ENCODE results near the gene IQCB1. TPM values are rescaled to one million over a fixed set of nuclear protein-coding genes. Genes with fewer than 3 reads are reported as not detected.

The IQCB1 gene
- total RNA-seq, 1 donor: 15.9 TPM

GRCh38 chr3:121740896-121741295 lies 94.0 kb downstream of the IQCB1 start:
- Histone ChIP-seq H2AFZ (ENCODE audit: low read length) (no peak overlapping the region), H3K79me2 (ENCODE audit: insufficient read depth, low read length) (peaks cover 92% of the 10 kb centered on the region), H3K27ac (ENCODE audit: low read depth, low read length) (no peak overlapping the region), H3K4me1 (ENCODE audit: insufficient read depth, low read length) (peaks cover 5% of the 10 kb centered on the region), H3K36me3 (ENCODE audit: insufficient read depth, low read length) (peaks cover 4% of the 10 kb centered on the region), H3K4me3 (ENCODE audit: insufficient read depth, low read length) (no peak overlapping the region), H4K20me1 (ENCODE audit: insufficient read depth, low read length) (peaks cover 41% of the 10 kb centered on the region), H3K27me3 (ENCODE audit: insufficient read depth, low read length) (no peaks in the 10 kb centered on the region), H3K9me3 (ENCODE audit: low read depth, low read length) (no peaks in the 10 kb centered on the region), H3K4me2 (ENCODE audit: insufficient read depth, low read length) (no peak overlapping the region)
- DNase-seq (ENCODE audit: insufficient read length, low spot score, missing footprints): no peak
- TF ChIP-seq CTCF (IDR thresholded peaks at IDR 0.05; ENCODE audit: extremely low read depth, low read depth, low read length): no peak

GRCh38 chr3:121739902-121740301 lies 95.0 kb downstream of the IQCB1 start:
- H3K36me3 ChIP-seq (ENCODE audit: insufficient read depth, low read length): no peaks in the 10 kb centered on the region
- peaks cover 14% of the 10 kb centered on the region for H3K4me1 ChIP-seq (ENCODE audit: insufficient read depth, low read length)
- H3K27ac ChIP-seq (ENCODE audit: low read depth, low read length): no peak overlapping the region
- peaks cover 93% of the 10 kb centered on the region for H3K79me2 ChIP-seq (ENCODE audit: insufficient read depth, low read length)
- H3K4me2 ChIP-seq (ENCODE audit: insufficient read depth, low read length): no peak overlapping the region
- H2AFZ ChIP-seq (ENCODE audit: low read length): no peak overlapping the region
- H3K27me3 ChIP-seq (ENCODE audit: insufficient read depth, low read length): no peaks in the 10 kb centered on the region
- no peak overlapping the region for H3K4me3 ChIP-seq (ENCODE audit: insufficient read depth, low read length)
- H4K20me1 ChIP-seq (ENCODE audit: insufficient read depth, low read length): peaks cover 46% of the 10 kb centered on the region
- no peaks in the 10 kb centered on the region for H3K9me3 ChIP-seq (ENCODE audit: low read depth, low read length)
- no peak for TF ChIP-seq CTCF (IDR thresholded peaks at IDR 0.05; ENCODE audit: extremely low read depth, low read depth, low read length)
- no peak for DNase-seq (ENCODE audit: insufficient read length, low spot score, missing footprints)

GRCh38 chr3:121737644-121738043 lies 97.2 kb downstream of the IQCB1 start:
- Histone ChIP-seq H3K79me2 (ENCODE audit: insufficient read depth, low read length) (peaks cover 94% of the 10 kb centered on the region), H3K4me2 (ENCODE audit: insufficient read depth, low read length) (no peak overlapping the region), H3K36me3 (ENCODE audit: insufficient read depth, low read length) (no peaks in the 10 kb centered on the region), H2AFZ (ENCODE audit: low read length) (no peak overlapping the region), H3K4me1 (ENCODE audit: insufficient read depth, low read length) (peaks cover 17% of the 10 kb centered on the region), H3K4me3 (ENCODE audit: insufficient read depth, low read length) (no peak overlapping the region), H3K27ac (ENCODE audit: low read depth, low read length) (no peak overlapping the region), H4K20me1 (ENCODE audit: insufficient read depth, low read length) (peaks cover 43% of the 10 kb centered on the region), H3K27me3 (ENCODE audit: insufficient read depth, low read length) (no peaks in the 10 kb centered on the region), H3K9me3 (ENCODE audit: low read depth, low read length) (no peaks in the 10 kb centered on the region)
- TF ChIP-seq CTCF (IDR thresholded peaks at IDR 0.05; ENCODE audit: extremely low read depth, low read depth, low read length): no peak
- no peak for DNase-seq (ENCODE audit: insufficient read length, low spot score, missing footprints)

GRCh38 chr3:121736112-121736511 lies 98.7 kb downstream of the IQCB1 start:
- no peak for TF ChIP-seq CTCF (IDR thresholded peaks at IDR 0.05; ENCODE audit: extremely low read depth, low read depth, low read length)
- DNase-seq (ENCODE audit: insufficient read length, low spot score, missing footprints): no peak
- H4K20me1 ChIP-seq (ENCODE audit: insufficient read depth, low read length): peaks cover 37% of the 10 kb centered on the region

More at GRCh38 chr3:121736112-121736511, 98.7 kb downstream of the IQCB1 start:
- Histone ChIP-seq H3K79me2 (ENCODE audit: insufficient read depth, low read length) (peaks cover 95% of the 10 kb centered on the region), H3K4me1 (ENCODE audit: insufficient read depth, low read length) (peaks cover 17% of the 10 kb centered on the region), H3K9me3 (ENCODE audit: low read depth, low read length) (no peaks in the 10 kb centered on the region), H3K27me3 (ENCODE audit: insufficient read depth, low read length) (no peaks in the 10 kb centered on the region), H3K4me2 (ENCODE audit: insufficient read depth, low read length) (no peak overlapping the region), H3K36me3 (ENCODE audit: insufficient read depth, low read length) (no peaks in the 10 kb centered on the region), H3K4me3 (ENCODE audit: insufficient read depth, low read length) (no peak overlapping the region), H3K27ac (ENCODE audit: low read depth, low read length) (peak overlapping the region; percentile 27), H2AFZ (ENCODE audit: low read length) (no peak overlapping the region)

All from osteoblast (primary cell).